IMR-90 (cell line): ENCODE results near the gene HDAC9. TPM values are rescaled to one million over a fixed set of nuclear protein-coding genes. Genes with fewer than 3 reads are reported as not detected.

ENCODE experiments used
- ATAC-seq: fragments of 200-7000 bp; cut with Tn5 transposase; 2 replicates; pipeline ENCODE4 v1.9.1; 2020; ENCODE audit warnings: low read depth, mild to moderate bottlenecking, moderate library complexity
- BruUV-seq: library from RNA; stranded (reverse); fragments of 400-500 nt; replicated peaks from 2 replicates; lab custom pipeline; 2021; lab: Mats Ljungman, UMichigan
- CTCF ChIA-PET: fragments of 300-600 bp; formaldehyde crosslinking; extraction: SDS; loops from one replicate; lab custom pipeline; 2021; ENCODE audit warnings: antibody characterized with exemption; lab: Yijun Ruan, JAX
- POLR2A ChIA-PET: fragments of 300-600 bp; sonication (Branson Sonifier 250); formaldehyde crosslinking; loops from one replicate; lab custom pipeline; 2022; ENCODE audit warnings: antibody characterized with exemption; ENCODE audit not compliant: unreplicated experiment; lab: Charles Lee
- DNase-seq: peaks from one replicate; pipeline ENCODE4 v3.0.0; 2013
- H2AFZ ChIP-seq: replicated peaks from 2 replicates; pipeline ENCODE3; 2013; ENCODE audit warnings: low read length, mild to moderate bottlenecking; ENCODE audit not compliant: poor library complexity
- H2AK5ac ChIP-seq: 2 replicates; pipeline ENCODE4 v1.6.1; 2013; ENCODE audit warnings: low read depth, low read length, inconsistent platforms
- H2AK9ac ChIP-seq: replicated peaks from 2 replicates; pipeline ENCODE3; 2013; ENCODE audit warnings: mild to moderate bottlenecking, low read depth, low read length, moderate library complexity; ENCODE audit not compliant: poor library complexity
- H2BK120ac ChIP-seq: 2 replicates; pipeline ENCODE4 v1.6.1; 2013; ENCODE audit warnings: low read depth, low read length, inconsistent platforms
- H2BK15ac ChIP-seq: 3 replicates; pipeline ENCODE4 v1.6.1; 2013; ENCODE audit warnings: low read depth, low read length, inconsistent platforms
- H2BK20ac ChIP-seq: 2 replicates; pipeline ENCODE4 v1.6.1; 2013; ENCODE audit warnings: low read depth, mild to moderate bottlenecking, inconsistent platforms, low read length, moderate library complexity
- H2BK5ac ChIP-seq: 2 replicates; pipeline ENCODE4 v1.6.1; 2013; ENCODE audit warnings: mild to moderate bottlenecking, low read depth, low read length, inconsistent platforms; ENCODE audit not compliant: poor library complexity, severe bottlenecking
- H3K14ac ChIP-seq: replicated peaks from 2 replicates; pipeline ENCODE4 v1.6.1; 2013; ENCODE audit warnings: low read depth, low read length, inconsistent platforms
- H3K18ac ChIP-seq: 2 replicates; pipeline ENCODE4 v1.6.1; 2013; ENCODE audit warnings: low read depth, low read length, control low read depth
- H3K23ac ChIP-seq: 2 replicates; pipeline ENCODE4 v1.6.1; 2013; ENCODE audit warnings: low read depth, low read length, inconsistent platforms
- H3K27ac ChIP-seq: 2 replicates; pipeline ENCODE4 v1.5.1; 2013; ENCODE audit warnings: mild to moderate bottlenecking, control low read depth, low read length; ENCODE audit not compliant: insufficient read depth
- H3K27me3 ChIP-seq: 2 replicates; pipeline ENCODE4 v1.6.1; 2013; ENCODE audit warnings: low read length; ENCODE audit not compliant: control insufficient read depth, insufficient read depth
- H3K36me3 ChIP-seq: 2 replicates; pipeline ENCODE4 v1.6.1; 2013; ENCODE audit warnings: low read length, mixed read lengths; ENCODE audit not compliant: control insufficient read depth, insufficient read depth
- H3K4ac ChIP-seq: 2 replicates; pipeline ENCODE4 v1.6.1; 2013; ENCODE audit warnings: low read depth, low read length, inconsistent platforms
- H3K4me1 ChIP-seq: 2 replicates; pipeline ENCODE4 v1.6.1; 2013; ENCODE audit warnings: low read length, mixed read lengths; ENCODE audit not compliant: control insufficient read depth, insufficient read depth
- H3K4me2 ChIP-seq: 2 replicates; pipeline ENCODE4 v1.6.1; 2013; ENCODE audit warnings: low read depth, mild to moderate bottlenecking, control low read depth, low read length, moderate library complexity
- H3K4me3 ChIP-seq: 2 replicates; pipeline ENCODE4 v1.5.1; 2013; ENCODE audit warnings: low read depth, mild to moderate bottlenecking, control low read depth, low read length, moderate library complexity; ENCODE audit not compliant: insufficient read depth
- H3K56ac ChIP-seq: 2 replicates; pipeline ENCODE4 v1.6.1; 2013; ENCODE audit warnings: low read length, inconsistent platforms; ENCODE audit not compliant: insufficient read depth; ENCODE audit errors: extremely low read depth
- H3K79me1 ChIP-seq, 2 experiments: 2 replicates each; pipeline ENCODE4 v1.6.1; 2013; ENCODE audit warnings: low read length in 2 of 2, inconsistent platforms in 1 of 2, low read depth in 1 of 2
- H3K9ac ChIP-seq: 2 replicates; pipeline ENCODE4 v1.6.1; 2013; ENCODE audit warnings: low read depth, low read length, control low read depth
- H3K9me1 ChIP-seq: 2 replicates; pipeline ENCODE4 v1.6.1; 2013; ENCODE audit warnings: low read length, inconsistent platforms; ENCODE audit not compliant: insufficient read depth
- H3K9me3 ChIP-seq: 2 replicates; pipeline ENCODE4 v1.6.1; 2013; ENCODE audit warnings: low read length; ENCODE audit not compliant: control insufficient read depth, insufficient read depth
- H4K20me1 ChIP-seq: 2 replicates; pipeline ENCODE4 v1.6.1; 2013; ENCODE audit warnings: low read length, inconsistent platforms; ENCODE audit not compliant: insufficient read depth
- H4K5ac ChIP-seq: 2 replicates; pipeline ENCODE4 v1.6.1; 2013; ENCODE audit warnings: mild to moderate bottlenecking, low read depth, low read length, control low read depth
- H4K8ac ChIP-seq, 2 experiments: 2 replicates each; pipeline ENCODE4 v1.6.1; 2013; ENCODE audit warnings: low read depth in 2 of 2, low read length in 2 of 2, control low read depth in 1 of 2, inconsistent platforms in 1 of 2
- H4K91ac ChIP-seq: 2 replicates; pipeline ENCODE4 v1.6.1; 2013; ENCODE audit warnings: low read depth, low read length, inconsistent platforms; ENCODE audit not compliant: insufficient read depth
- BHLHE40 ChIP-seq: fragments of 150-350 bp; IDR thresholded peaks from 2 replicates; pipeline ENCODE4 v1.6.1; 2016; ENCODE audit warnings: mild to moderate bottlenecking, low read depth, low read length
- CEBPB ChIP-seq: IDR thresholded peaks from 2 replicates; pipeline ENCODE4 v1.6.1; 2012; ENCODE audit warnings: low read depth, low read length, improper control_type of control experiment
- CHD1 ChIP-seq: IDR thresholded peaks from 2 replicates; pipeline ENCODE4 v1.6.1; 2012; ENCODE audit warnings: low read depth, low read length, improper control_type of control experiment
- MAFK ChIP-seq: IDR thresholded peaks from 2 replicates; pipeline ENCODE4 v1.6.1; 2012; ENCODE audit warnings: low read depth, low read length, improper control_type of control experiment
- MXI1 ChIP-seq: IDR thresholded peaks from 2 replicates; pipeline ENCODE4 v1.6.1; 2012; ENCODE audit warnings: low read depth, mild to moderate bottlenecking, low read length, moderate library complexity, borderline replicate concordance
- NFE2L2 ChIP-seq: fragments of 150-350 bp; IDR thresholded peaks from 2 replicates; pipeline ENCODE4 v1.6.1; 2016; ENCODE audit warnings: low read depth, mild to moderate bottlenecking, low read length
- POLR2A ChIP-seq: IDR thresholded peaks from 2 replicates; pipeline ENCODE4 v1.6.1; 2012; ENCODE audit warnings: mild to moderate bottlenecking, low read depth, low read length
- RFX5 ChIP-seq: IDR thresholded peaks from 2 replicates; pipeline ENCODE4 v1.8.0; 2012; ENCODE audit warnings: low read depth, mild to moderate bottlenecking, low read length, moderate library complexity
- WGBS, 2 experiments: methylation state at CpG; one replicate each; pipeline versions ENCODE4 v1.1.5 to v1.1.7; 2013; ENCODE audit warnings: missing lambda C conversion rate in 2 of 2; ENCODE audit not compliant: insufficient read length in 1 of 2; ENCODE audit errors: extremely low coverage in 2 of 2; 5-methylcytosine and 5-hydroxymethylcytosine counted together
- dilution Hi-C: fragments of 300-500 bp; cut with HindIII; formaldehyde crosslinking; loops from one replicate; pipeline ENCODE4 v1.14.3; 2018; ENCODE audit warnings: low sequenced_read_pairs; ENCODE audit not compliant: unreplicated experiment
- in situ Hi-C: fragments of 300-500 bp; cut with MboI; formaldehyde crosslinking; loops from 3 replicates; pipeline ENCODE4 v1.14.3; 2019; ENCODE audit warnings: low sequenced_read_pairs, inconsistent platforms, mixed read lengths
- intact Hi-C: fragments of 100-400 bp; cut with micrococcal nuclease; formaldehyde crosslinking; loops from 2 replicates; pipeline ENCODE4 v1.10.0; 2022
- polyA plus RNA-seq, 3 experiments: library from polyadenylated mRNA; depleted of rRNA; stranded (reverse); fragments of >200 nt; gene quantifications; 2 replicates each; pipeline ENCODE4 v1.2.3, GENCODE V29; 2012; ENCODE audit warnings: low replicate concordance in 1 of 3
- total RNA-seq: library from RNA; depleted of rRNA; stranded (reverse); fragments of >200 nt; gene quantifications from 2 replicates; pipeline ENCODE4 v1.2.3, GENCODE V29; 2012
- TF ChIP-seq, protein P1 (sequence below): fragments of 150-350 bp; IDR thresholded peaks from 2 replicates; pipeline ENCODE4 v1.6.1; 2017; ENCODE audit warnings: mild to moderate bottlenecking, antibody characterized with exemption, low read length, low read depth

HDAC9 gene
- total and polyA plus RNA-seq, 2 of the 4 experiments (the other 2 are of a cell fraction): 4.3 to 24.7 TPM

DNA sequence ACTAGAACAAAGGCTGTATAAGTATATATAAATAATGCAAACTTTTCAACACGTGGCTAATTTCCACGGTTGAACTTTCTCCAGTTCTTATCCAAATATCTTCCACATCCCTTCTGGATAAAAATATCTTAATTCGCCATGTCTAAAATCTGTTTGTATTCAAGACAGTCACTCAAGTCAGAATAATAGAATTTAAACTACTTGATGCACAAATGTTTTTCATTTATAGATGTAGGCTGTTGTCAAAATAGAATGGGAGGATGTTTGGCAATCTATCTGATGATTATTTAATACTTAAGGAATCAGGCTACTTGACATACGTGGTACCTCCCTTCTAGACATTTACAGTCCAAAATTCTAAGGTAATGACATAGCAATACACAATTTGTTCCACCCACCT, 417.6 kb downstream of the HDAC9 start:
- DNase-seq: no peak
- no CpG with 5 or more reads among the region's 4 CpGs for WGBS, 2 experiments
- H3K4me3 ChIP-seq: no peak overlapping the region

More for the DNA sequence above, 417.6 kb downstream of the HDAC9 start:
- H4K8ac ChIP-seq: no peak overlapping the region
- no peaks in the 10 kb centered on the region for H3K79me1 ChIP-seq
- H3K56ac ChIP-seq: no peak overlapping the region
- ChIA-PET POLR2A (no interaction called here), CTCF (no interaction called here)
- H4K91ac ChIP-seq: no peak overlapping the region
- no peak overlapping the region for H3K27ac ChIP-seq
- no peak for ATAC-seq
- intact Hi-C loops: no loop called here
- no peaks in the 10 kb centered on the region for H4K20me1 ChIP-seq
- no peak overlapping the region for H3K9ac ChIP-seq
- no peak overlapping the region for H2BK15ac ChIP-seq
- no peaks in the 10 kb centered on the region for H3K9me1 ChIP-seq
- H2AK5ac ChIP-seq: no peak overlapping the region
- no TSS peak for BruUV-seq
- H3K18ac ChIP-seq: no peak overlapping the region
- in situ Hi-C loops: no loop called here
- no peak overlapping the region for H3K4me2 ChIP-seq
- H2BK5ac ChIP-seq: no peak overlapping the region
- H3K27me3 ChIP-seq: no peaks in the 10 kb centered on the region
- no peak overlapping the region for H2BK20ac ChIP-seq
- H3K14ac ChIP-seq: no peak overlapping the region
- H3K9me3 ChIP-seq: no peaks in the 10 kb centered on the region
- dilution Hi-C loops: no loop called here
- no peak for TF ChIP-seq RFX5
- TF ChIP-seq, protein P1, sequence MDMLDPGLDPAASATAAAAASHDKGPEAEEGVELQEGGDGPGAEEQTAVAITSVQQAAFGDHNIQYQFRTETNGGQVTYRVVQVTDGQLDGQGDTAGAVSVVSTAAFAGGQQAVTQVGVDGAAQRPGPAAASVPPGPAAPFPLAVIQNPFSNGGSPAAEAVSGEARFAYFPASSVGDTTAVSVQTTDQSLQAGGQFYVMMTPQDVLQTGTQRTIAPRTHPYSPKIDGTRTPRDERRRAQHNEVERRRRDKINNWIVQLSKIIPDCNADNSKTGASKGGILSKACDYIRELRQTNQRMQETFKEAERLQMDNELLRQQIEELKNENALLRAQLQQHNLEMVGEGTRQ: no peak
- TF ChIP-seq POLR2A: no peak
- TF ChIP-seq CHD1: no peak
- no peak for TF ChIP-seq BHLHE40
- TF ChIP-seq CEBPB: no peak
- TF ChIP-seq NFE2L2: no peak
- no peak for TF ChIP-seq MAFK
- TF ChIP-seq MXI1: no peak
- H3K4ac ChIP-seq: no peak overlapping the region
- H2AFZ ChIP-seq: no peak overlapping the region
- H2BK120ac ChIP-seq: no peak overlapping the region
- H3K36me3 ChIP-seq: no peaks in the 10 kb centered on the region
- no peak overlapping the region for H2AK9ac ChIP-seq
- H4K5ac ChIP-seq: no peak overlapping the region
- no peaks in the 10 kb centered on the region for H3K4me1 ChIP-seq
- no peak overlapping the region for H3K23ac ChIP-seq
